B cell (primary cell): ENCODE data around the gene PEX1. TPM values are rescaled to one million over a fixed set of nuclear protein-coding genes. Genes with fewer than 3 reads are reported as not detected.
A peak's percentile ranks its signal among the peaks of the same experiment; 100 is the strongest.
"Not testable (repeated sequence)": the region's sequence is repeated elsewhere in the genome, so short reads cannot be mapped to it uniquely, and the experiment has no call there.

Experiments
- ATAC-seq: fragments of 200-7000 bp; cut with Tn5 transposase; one replicate; pipeline ENCODE4 v1.10.0; 2021; ENCODE audit warnings: low read depth, mild to moderate bottlenecking, moderate number of reproducible peaks, moderate library complexity
- CTCF ChIA-PET: fragments of 350-600 bp; sonication (Branson Sonifier 250); formaldehyde crosslinking; loops from one replicate; lab custom pipeline; 2021; ENCODE audit warnings: antibody characterized with exemption, inconsistent platforms; lab: Charles Lee
- POLR2A ChIA-PET: fragments of 350-600 bp; sonication (Branson Sonifier 250); formaldehyde crosslinking; loops from one replicate; lab custom pipeline; 2021; ENCODE audit warnings: antibody characterized with exemption; lab: Charles Lee
- DNase-seq: peaks from one replicate; pipeline ENCODE4 v3.0.0; 2013
- H2AFZ ChIP-seq: 2 replicates; pipeline ENCODE4 v1.6.1; 2012; ENCODE audit warnings: mild to moderate bottlenecking, low read depth, low read length; ENCODE audit not compliant: insufficient read depth, poor library complexity, severe bottlenecking
- H3K27ac ChIP-seq, 2 donors: 1 replicate in 1 of 2; 2 replicates in 1 of 2; pipeline ENCODE4 v1.5.1; 2012 to 2013; ENCODE audit warnings: low read length in 2 of 2, mild to moderate bottlenecking in 2 of 2, moderate library complexity in 1 of 2
- H3K27me3 ChIP-seq, 4 experiments: fragments of 200-600 bp in 1 of 4; sonication (generic) in 1 of 4; replicated peaks in 1 of 4; 1 replicate in 2 of 4; 2 replicates in 2 of 4; pipeline versions ENCODE4 v1.6.1 to v1.7.0; 2013 to 2016; ENCODE audit warnings: low read length in 3 of 4, mild to moderate bottlenecking in 2 of 4, mixed read lengths in 1 of 4, moderate library complexity in 1 of 4; ENCODE audit not compliant: insufficient read depth in 4 of 4, control insufficient read depth in 3 of 4; ENCODE audit errors: control extremely low read depth in 1 of 4
- H3K36me3 ChIP-seq, 2 experiments: replicated peaks in 1 of 2; 1 replicate in 1 of 2; 2 replicates in 1 of 2; pipeline versions ENCODE4 v1.6.1 to v1.7.1; 2013; ENCODE audit warnings: low read length in 1 of 2; ENCODE audit not compliant: insufficient read depth in 2 of 2, control insufficient read depth in 1 of 2; ENCODE audit errors: control extremely low read depth in 1 of 2, extremely low read depth in 1 of 2
- H3K4me1 ChIP-seq, 2 donors: fragments of 200-600 bp in 1 of 2; sonication (generic) in 1 of 2; 1 replicate in 1 of 2; 2 replicates in 1 of 2; pipeline versions ENCODE4 v1.5.1 to v1.6.1; 2013 to 2017; ENCODE audit warnings: low read length in 2 of 2; ENCODE audit not compliant: control insufficient read depth in 2 of 2, insufficient read depth in 2 of 2
- H3K4me2 ChIP-seq: replicated peaks from 2 replicates; pipeline ENCODE3; 2012; ENCODE audit warnings: mild to moderate bottlenecking, low read depth, low read length; ENCODE audit not compliant: poor library complexity, severe bottlenecking
- H3K4me3 ChIP-seq, 5 experiments: fragments of 200-600 bp in 1 of 5; sonication (generic) in 1 of 5; 1 replicate in 3 of 5; 2 replicates in 2 of 5; pipeline versions ENCODE4 v1.5.1 to v1.7.0; 2011 to 2016; ENCODE audit warnings: low read length in 4 of 5, mild to moderate bottlenecking in 4 of 5, low read depth in 2 of 5, control low read depth in 1 of 5, moderate library complexity in 1 of 5; ENCODE audit not compliant: insufficient read depth in 1 of 5; ENCODE audit errors: control extremely low read depth in 1 of 5, extremely low read depth in 1 of 5
- H3K79me2 ChIP-seq: fragments of 200-600 bp; sonication (generic); one replicate; pipeline ENCODE4 v1.6.0; 2016; ENCODE audit warnings: low read length; ENCODE audit not compliant: control insufficient read depth, insufficient read depth
- H3K9ac ChIP-seq: fragments of 200-600 bp; sonication (generic); 2 replicates; pipeline ENCODE4 v1.6.1; 2017; ENCODE audit warnings: mild to moderate bottlenecking, low read length, moderate library complexity
- H3K9me3 ChIP-seq, 3 donors: one replicate each; pipeline versions ENCODE4 v1.6.1 to v1.7.1; 2013; ENCODE audit warnings: low read length in 2 of 3; ENCODE audit not compliant: control insufficient read depth in 2 of 3, insufficient read depth in 1 of 3; ENCODE audit errors: control extremely low read depth in 1 of 3
- H4K20me1 ChIP-seq: 2 replicates; pipeline ENCODE4 v1.6.0; 2012; ENCODE audit warnings: mild to moderate bottlenecking, low read length; ENCODE audit not compliant: insufficient read depth, control insufficient read depth, poor library complexity, severe bottlenecking
- H3K27ac Mint-ChIP-seq: one replicate; pipeline ENCODE4 v1.8.0; 2021; ENCODE audit warnings: mixed read lengths
- H3K27me3 Mint-ChIP-seq: one replicate; pipeline ENCODE4 v1.8.0; 2021; ENCODE audit warnings: mixed read lengths
- H3K4me1 Mint-ChIP-seq: one replicate; pipeline ENCODE4 v1.8.0; 2021; ENCODE audit warnings: mixed read lengths
- H3K4me3 Mint-ChIP-seq: one replicate; pipeline ENCODE4 v1.8.0; 2021; ENCODE audit warnings: mixed read lengths
- H3K9me3 Mint-ChIP-seq: one replicate; pipeline ENCODE4 v1.8.0; 2022; ENCODE audit warnings: mixed read lengths; ENCODE audit not compliant: insufficient read depth
- CTCF ChIP-seq: fragments of 200-600 bp; IDR thresholded peaks from one replicate; pipeline ENCODE4 v1.8.0; 2022; ENCODE audit warnings: antibody characterized with exemption, mild to moderate bottlenecking
- EZH2 ChIP-seq: IDR thresholded peaks from 2 replicates; pipeline ENCODE4 v1.6.1; 2012; ENCODE audit warnings: borderline replicate concordance, low read depth, mild to moderate bottlenecking, moderate library complexity, low read length; ENCODE audit not compliant: insufficient read depth, poor library complexity, severe bottlenecking
- WGBS: methylation state at CpG from one replicate; pipeline ENCODE4 v1.1.5; 2013; ENCODE audit warnings: missing lambda C conversion rate; ENCODE audit not compliant: insufficient coverage; 5-methylcytosine and 5-hydroxymethylcytosine counted together
- intact Hi-C: fragments of 100-400 bp; cut with micrococcal nuclease; formaldehyde crosslinking; loops from one replicate; pipeline ENCODE4 v1.10.0; 2022
- polyA plus RNA-seq: library from polyadenylated mRNA; depleted of rRNA; stranded (reverse); fragments of >200 nt; gene quantifications from 2 replicates; pipeline ENCODE4 v1.2.3, GENCODE V29; 2012
- total RNA-seq, 2 donors: library from RNA; stranded (reverse); fragments of 120-200 nt in 1 of 2; gene quantifications; 1 replicate in 1 of 2; 2 replicates in 1 of 2; pipeline versions ENCODE4 v1.2.3 to v1.2.4, GENCODE V29; 2013 to 2022

PEX1 gene
- total and polyA plus RNA-seq, 2 donors (not counting 1 experiment from before 2014, with no cell fraction given), result 26.0 to 33.7 TPM

DNA sequence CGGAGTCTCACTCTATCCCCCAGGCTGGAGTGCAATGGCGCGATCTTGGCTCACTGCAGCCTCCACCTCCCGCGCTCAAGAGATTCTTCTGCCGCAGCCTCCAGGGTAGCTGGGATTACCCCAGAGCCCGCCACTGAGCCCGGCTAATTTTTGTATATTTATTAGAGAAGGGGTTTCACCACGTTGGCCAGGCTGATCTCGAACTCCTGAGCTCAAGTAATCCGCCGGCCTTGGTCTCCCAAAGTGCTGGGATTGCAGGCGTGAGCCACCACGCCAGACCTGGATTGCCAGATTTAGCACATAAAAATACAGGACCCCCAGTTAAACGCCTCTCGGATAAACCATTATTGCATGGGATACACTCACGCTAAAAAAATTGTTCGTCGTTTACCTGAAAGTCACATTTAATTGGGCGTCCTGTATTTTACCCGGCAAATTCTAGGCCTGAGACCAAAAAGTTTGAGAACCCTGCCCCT lies 81.4 kb downstream of the PEX1 start:
- ChIA-PET CTCF (interaction anchor here (1.0 to 6.4 kb wide), 21 partner anchors 10 to 1159 kb away, joined by 3 to 133 read pairs (median 5); partner anchors contain the start of genes ANKIB1, FAM133B, KRIT1 and LRRD1), POLR2A (interaction anchor here (0.7 to 2.2 kb wide), 5 partner anchors 23 to 498 kb away, joined by 5 to 17 read pairs (median 5); partner anchors contain the start of genes FAM133B, PEX1 and RBM48)
- H4K20me1 ChIP-seq, result no peaks in the 10 kb centered on the region
- H3K27me3 Mint-ChIP-seq, result no peaks in the 10 kb centered on the region
- intact Hi-C loops, result loop anchor here (1.0 to 10.0 kb wide), 8 partner anchors 23 to 1362 kb away; partner anchors contain the start of genes AKAP9, ANKIB1, CYP51A1 and KRIT1
- 53% methylated on average over 18 of the region's 21 CpGs for WGBS
- H3K27ac Mint-ChIP-seq, result peak overlapping the region; percentile 97
- H3K36me3 ChIP-seq, result peaks cover 5 to 17% of the 10 kb centered on the region in 2 experiments
- no peaks in the 10 kb centered on the region for H3K27me3 ChIP-seq
- peak overlapping the region; percentile 89 to 97 for H3K27ac ChIP-seq
- DNase-seq (no peak), ATAC-seq (no peak)
- peaks cover 4% of the 10 kb centered on the region for H3K79me2 ChIP-seq
- peak overlapping the region; percentile 94 for H3K4me3 Mint-ChIP-seq
- H3K9ac ChIP-seq, result peak overlapping the region; percentile 98
- no peaks in the 10 kb centered on the region for H3K9me3 ChIP-seq
- peaks cover 6 to 12% of the 10 kb centered on the region in 2 donors for H3K4me1 ChIP-seq
- H3K4me3 ChIP-seq, result peak overlapping the region; percentile 56 to 97 (median 92)
- peak overlapping the region; percentile 97 for H2AFZ ChIP-seq
- TF ChIP-seq EZH2 (no peak), CTCF (no peak)
- peak overlapping the region; percentile 72 for H3K4me2 ChIP-seq
- H3K9me3 Mint-ChIP-seq, result peaks cover 6% of the 10 kb centered on the region
- H3K4me1 Mint-ChIP-seq, result peaks cover 8% of the 10 kb centered on the region

GRCh38 chr7:92442720-92443119 lies 85.6 kb downstream of the PEX1 start:
- H3K4me3 ChIP-seq, H3K4me1 ChIP-seq, H3K27ac ChIP-seq, POLR2A ChIA-PET, H3K27me3 ChIP-seq, H3K79me2 ChIP-seq, CTCF ChIA-PET, H3K9ac ChIP-seq, H3K27ac Mint-ChIP-seq, H3K27me3 Mint-ChIP-seq, ATAC-seq, H3K4me3 Mint-ChIP-seq, H3K9me3 ChIP-seq, H4K20me1 ChIP-seq, DNase-seq, H3K9me3 Mint-ChIP-seq, H3K4me1 Mint-ChIP-seq, H3K4me2 ChIP-seq, H2AFZ ChIP-seq, H3K36me3 ChIP-seq: not testable (repeated sequence)
- intact Hi-C loops, result loop anchor here (10.0 kb wide), 1 partner anchor 1358 kb away; no protein-coding TSS in a partner anchor
- 91% methylated on average over 1 of the region's 2 CpGs for WGBS
